ENCODE data around the gene RABEP2.
"Not testable (repeated sequence)": the region's sequence is repeated elsewhere in the genome, so short reads cannot be mapped to it uniquely, and the experiment has no call there.

RABEP2 gene

DNA sequence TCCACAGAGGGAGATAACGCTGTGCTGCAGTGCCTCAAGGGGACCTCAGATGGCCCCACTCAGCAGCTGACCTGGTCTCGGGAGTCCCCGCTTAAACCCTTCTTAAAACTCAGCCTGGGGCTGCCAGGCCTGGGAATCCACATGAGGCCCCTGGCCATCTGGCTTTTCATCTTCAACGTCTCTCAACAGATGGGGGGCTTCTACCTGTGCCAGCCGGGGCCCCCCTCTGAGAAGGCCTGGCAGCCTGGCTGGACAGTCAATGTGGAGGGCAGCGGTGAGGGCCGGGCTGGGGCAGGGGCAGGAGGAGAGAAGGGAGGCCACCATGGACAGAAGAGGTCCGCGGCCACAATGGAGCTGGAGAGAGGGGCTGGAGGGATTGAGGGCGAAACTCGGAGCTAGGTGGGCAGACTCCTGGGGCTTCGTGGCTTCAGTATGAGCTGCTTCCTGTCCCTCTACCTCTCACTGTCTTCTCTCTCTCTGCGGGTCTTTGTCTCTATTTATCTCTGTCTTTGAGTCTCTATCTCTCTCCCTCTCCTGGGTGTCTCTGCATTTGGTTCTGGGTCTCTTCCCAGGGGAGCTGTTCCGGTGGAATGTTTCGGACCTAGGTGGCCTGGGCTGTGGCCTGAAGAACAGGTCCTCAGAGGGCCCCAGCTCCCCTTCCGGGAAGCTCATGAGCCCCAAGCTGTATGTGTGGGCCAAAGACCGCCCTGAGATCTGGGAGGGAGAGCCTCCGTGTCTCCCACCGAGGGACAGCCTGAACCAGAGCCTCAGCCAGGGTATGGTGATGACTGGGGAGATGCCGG is 7.5 kb upstream of the RABEP2 start:
- DNase-seq, result no peak

- DNase-seq, result peak; percentile 25
Observed at GRCh38 chr16:28931801-28932225, 6.8 kb upstream of the RABEP2 start, which contains the start of gene CD19. TSS of gene CD19 (plus strand) at chr16:28931971. CDS start at chr16:28932001, 30 bp downstream.

- peak; percentile 53 for DNase-seq
Observed at GRCh38 chr16:28930652-28931051, 5.6 kb upstream of the RABEP2 start.

- DNase-seq, result no peak
Observed at GRCh38 chr16:28930203-28930602, 5.2 kb upstream of the RABEP2 start.

DNA sequence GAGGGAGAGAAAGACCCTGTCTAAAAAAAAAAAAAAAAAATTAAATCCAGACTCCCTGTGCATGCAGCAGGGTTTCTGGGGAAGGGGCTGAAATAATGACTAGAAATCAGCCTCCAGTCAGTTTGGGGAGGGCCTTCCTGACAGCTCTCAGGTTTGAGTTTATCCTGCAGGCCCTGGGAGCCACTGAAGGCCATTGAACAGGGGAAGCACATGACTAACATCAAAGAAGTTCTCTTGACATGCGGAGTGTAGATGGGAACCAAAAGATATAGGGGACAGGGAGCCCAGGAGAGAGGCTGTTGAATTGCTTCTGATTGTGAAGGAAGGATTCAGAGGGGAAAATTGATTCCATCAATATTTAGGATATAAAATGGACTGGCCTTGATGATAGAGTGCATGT is 2.8 kb upstream of the RABEP2 start:
- DNase-seq, result no peak

DNA sequence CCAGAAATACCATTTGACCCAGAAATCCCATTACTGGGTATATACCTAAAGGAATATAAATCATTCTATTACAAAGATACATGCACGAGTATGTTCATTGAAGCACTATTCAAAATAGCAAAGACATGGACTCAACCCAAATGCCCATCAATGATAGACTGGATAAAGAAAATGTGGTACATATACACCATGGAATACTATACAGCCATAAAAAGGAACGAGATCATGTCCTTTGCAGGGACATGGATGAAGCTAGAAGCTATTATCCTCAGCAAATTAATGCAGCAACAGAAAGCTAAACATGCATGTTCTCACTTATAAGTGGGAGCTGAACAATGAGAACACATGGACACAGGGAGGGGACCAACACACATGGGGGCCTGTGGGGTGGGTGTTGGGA is 1.2 kb upstream of the RABEP2 start:
- DNase-seq, result not testable (repeated sequence)

DNA sequence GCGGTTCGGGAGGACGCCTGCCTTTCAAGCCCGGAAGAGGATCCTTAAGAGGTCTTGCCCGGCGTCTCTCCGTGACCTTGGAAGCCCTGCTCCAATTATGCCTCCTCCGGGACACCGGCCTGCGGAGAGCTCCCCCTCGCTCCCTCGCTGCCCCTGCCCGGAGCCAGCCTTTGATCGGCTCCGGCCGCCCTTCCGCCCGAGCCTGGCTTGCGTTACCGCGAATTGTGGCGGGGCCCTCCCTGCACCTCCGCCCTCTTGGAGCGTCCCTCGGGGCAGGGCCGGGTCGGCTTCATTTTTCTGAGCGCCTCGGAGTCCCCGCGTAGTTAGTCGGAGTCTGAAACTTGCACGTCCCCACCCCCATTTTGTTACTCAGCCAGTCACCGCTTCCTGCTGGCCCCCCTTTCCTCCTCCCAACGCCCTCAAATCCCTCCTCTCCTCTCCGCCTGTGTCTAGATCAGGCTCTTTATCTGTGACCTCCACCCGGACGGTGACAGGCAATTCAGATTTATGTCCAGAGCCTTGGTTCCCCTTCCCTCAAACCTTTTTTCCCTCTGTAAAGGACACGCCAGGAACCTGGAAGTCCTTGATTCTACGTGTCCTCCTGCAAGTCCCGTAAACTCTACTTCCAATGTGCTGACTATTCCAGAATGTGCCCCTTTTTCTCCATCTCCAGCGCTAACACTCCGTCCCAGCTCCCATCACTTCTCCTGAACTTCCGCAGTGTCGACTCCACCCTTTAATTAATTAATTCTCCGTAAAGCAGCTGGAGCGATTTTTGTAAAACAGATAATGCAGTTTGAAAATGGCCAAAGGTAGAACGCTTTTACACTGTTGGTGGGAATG is 569 bp upstream of the RABEP2 start:
- DNase-seq, result peak; percentile 83

DNA sequence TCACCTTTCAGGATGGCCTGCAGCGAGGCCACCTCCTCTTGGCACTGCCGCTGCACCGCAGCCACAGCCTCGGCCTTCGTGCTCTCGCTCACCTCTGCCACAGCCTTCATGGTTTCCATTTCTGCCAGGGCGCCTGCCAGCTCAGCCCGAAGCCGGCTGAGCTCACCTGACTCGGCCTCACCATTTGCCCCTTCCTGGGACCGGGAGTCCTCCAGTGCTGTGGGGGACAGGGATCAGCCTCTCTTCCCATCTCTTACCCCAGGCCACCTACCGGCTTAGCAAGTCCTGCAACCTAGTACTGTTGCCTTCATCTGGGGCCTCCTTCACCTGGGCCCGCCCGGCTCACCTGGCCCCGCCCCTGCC is 658 bp downstream of the RABEP2 start:
- no peak for DNase-seq

GRCh38 chr16:28923652-28924398 is 1.2 kb downstream of the RABEP2 start:
- DNase-seq, result peak; percentile 66

DNA sequence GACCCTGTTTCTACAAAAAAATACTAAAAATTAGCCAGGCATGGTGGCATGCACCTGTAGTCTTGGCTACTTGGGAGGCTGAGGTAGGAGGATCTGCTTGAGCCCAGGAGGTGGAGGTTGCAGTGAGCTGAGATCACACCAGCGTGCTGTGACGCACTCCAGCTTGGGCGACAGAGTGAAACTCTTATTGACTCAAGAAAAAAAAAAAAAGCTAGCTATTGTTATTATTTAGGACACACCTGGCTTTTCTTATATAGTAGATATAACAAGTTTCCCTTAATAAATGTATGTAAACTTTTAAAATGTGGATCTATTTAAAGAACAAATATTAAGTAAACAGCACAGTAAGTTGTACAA is 1.8 kb downstream of the RABEP2 start:
- DNase-seq, result no peak

- no peak for DNase-seq
Observed at GRCh38 chr16:28918698-28919097, 6.3 kb downstream of the RABEP2 start.

GRCh38 chr16:28917095-28917494 is 7.9 kb downstream of the RABEP2 start:
- DNase-seq, result no peak

GRCh38 chr16:28915181-28915580 is 9.9 kb downstream of the RABEP2 start:
- DNase-seq, result no peak

GRCh38 chr16:28913946-28914724 is 10.9 kb downstream of the RABEP2 start:
- no peak for DNase-seq

GRCh38 chr16:28912558-28912957 is 12.5 kb downstream of the RABEP2 start:
- no peak for DNase-seq

DNA sequence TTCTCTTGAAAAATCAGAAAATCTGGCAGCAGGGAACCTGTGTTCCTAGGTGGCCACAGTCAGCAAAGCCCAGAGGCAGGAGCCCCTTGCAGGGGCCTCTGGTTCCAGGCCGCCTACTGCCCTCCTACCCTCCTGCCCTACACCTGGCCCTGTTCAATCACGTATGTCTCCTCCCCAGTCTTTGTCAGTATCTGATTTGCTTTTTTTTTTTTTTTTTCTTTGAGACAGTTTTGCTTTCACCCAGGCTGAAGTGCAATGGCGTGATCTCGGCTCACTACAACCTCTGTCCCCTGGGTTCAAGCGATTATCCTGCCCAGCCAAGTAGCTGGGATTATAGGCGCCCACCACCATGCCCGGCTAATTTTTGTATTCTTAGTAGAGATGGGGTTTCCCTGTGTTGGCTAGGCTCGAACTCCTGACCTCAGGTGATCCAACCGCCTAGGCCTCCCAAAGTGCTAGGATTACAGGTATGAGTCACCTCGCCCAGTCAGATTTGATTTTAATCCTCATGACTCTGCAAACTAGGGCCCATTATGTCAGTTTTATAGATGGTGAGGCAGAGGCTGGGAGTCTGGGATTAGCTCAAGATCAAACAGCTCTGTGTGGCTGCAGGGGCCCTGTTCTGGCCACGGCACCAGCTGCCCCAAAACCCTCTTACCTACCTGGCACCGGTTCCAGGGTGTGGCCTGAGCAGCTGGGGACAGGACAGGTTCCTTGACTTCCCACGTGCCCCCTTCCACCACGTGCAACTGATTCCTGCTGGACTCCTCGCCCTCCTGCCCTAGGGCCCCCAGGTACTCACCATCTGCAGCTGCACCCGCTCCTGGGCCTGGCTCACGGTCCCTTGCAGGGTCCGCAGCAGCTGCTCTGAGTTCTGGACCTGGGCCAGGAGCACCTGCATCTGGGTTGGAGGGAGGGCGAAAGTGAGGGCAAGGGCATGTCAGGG is 14.7 kb downstream of the RABEP2 start:
- DNase-seq, result no peak

DNA sequence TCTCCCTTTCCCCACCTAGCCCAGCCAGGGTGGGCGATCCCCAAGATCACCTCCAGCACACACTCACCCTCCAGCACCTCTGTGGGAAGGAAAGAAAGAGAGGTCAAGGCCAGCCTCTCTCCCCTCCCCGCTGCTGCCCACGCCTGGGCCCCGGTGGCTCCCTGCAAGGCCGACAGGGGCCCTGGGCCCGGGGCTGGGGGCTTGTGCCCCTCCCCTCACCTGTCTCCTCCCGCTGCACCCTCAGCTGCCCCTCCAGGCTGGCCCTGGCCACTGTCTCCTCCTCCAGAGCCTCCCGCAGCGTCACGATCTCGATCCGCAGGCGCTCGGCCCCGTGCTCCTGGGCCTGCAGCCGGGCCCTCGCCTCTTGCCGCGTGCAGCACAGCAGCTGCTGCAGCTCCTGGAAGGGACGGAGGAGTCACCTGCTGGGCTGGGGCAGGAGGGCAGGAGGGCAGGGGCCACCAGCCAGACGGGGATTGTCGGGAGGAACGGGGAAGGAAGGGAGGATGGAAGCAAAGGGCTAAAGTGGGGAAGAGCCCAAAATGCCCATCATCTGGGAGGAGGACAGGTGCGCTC is 19.2 kb downstream of the RABEP2 start:
- no peak for DNase-seq

- DNase-seq, result no peak
Observed at GRCh38 chr16:28905229-28905754, 19.7 kb downstream of the RABEP2 start.

DNA sequence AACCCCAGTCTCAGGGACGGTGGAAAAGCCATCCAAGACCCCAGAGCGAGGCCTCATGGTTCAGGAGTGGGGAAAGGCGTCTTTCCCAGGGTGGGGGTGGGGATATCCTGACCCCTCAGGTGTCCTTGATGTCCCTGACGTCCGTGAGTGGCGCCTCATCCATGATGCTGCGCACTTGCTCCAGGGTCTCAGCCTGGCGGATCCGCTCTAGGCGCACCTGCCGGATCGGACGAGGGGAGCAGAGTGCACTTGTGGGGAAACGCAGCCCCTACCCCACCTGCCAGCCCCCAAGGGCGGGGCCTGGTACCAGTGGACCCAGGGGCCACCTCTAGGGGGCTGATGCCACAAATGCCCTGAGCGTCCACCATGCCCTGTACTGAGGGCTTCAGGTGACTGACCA is 20.2 kb downstream of the RABEP2 start:
- no peak for DNase-seq

- no peak for DNase-seq
Observed at GRCh38 chr16:28904363-28904762, 20.7 kb downstream of the RABEP2 start.
